ENCODE results near the gene RAB7B. TPM values are rescaled to one million over a fixed set of nuclear protein-coding genes. Genes with fewer than 3 reads are reported as not detected.

Gene RAB7B
- total RNA-seq, 1 experiment from 2014 or later = not detected

GRCh38 chr1:205989786-205990185 lies 13.4 kb downstream of the RAB7B start:
- Mint-ChIP-seq H3K4me1 (peaks cover 8% of the 10 kb centered on the region), H3K4me3 (no peak overlapping the region), H3K36me3 (no peaks in the 10 kb centered on the region), H3K27me3 (ENCODE audit: low read depth) (no peaks in the 10 kb centered on the region; the same call in 1 of the 2 replicates), H3K9me3 (no peaks in the 10 kb centered on the region), H3K27ac (no peak overlapping the region)
- ATAC-seq = no peak
- no peak for TF ChIP-seq ATF1 (CRISPR knock-in tag; IDR thresholded peaks at IDR 0.05)
- no peak for TF ChIP-seq SMAD4 (CRISPR knock-in tag; IDR thresholded peaks at IDR 0.05)
- no peak for TF ChIP-seq GTF2I (CRISPR knock-in tag; conservative IDR thresholded peaks at IDR 0.05)
- TF ChIP-seq ZSCAN18 (CRISPR knock-in tag; IDR thresholded peaks at IDR 0.05) = no peak
- TF ChIP-seq TEAD1 (CRISPR knock-in tag; IDR thresholded peaks at IDR 0.05) = no peak
- TF ChIP-seq NR2C2 (CRISPR knock-in tag; IDR thresholded peaks at IDR 0.05) = no peak
- no peak for TF ChIP-seq ZBTB43 (CRISPR knock-in tag; IDR thresholded peaks at IDR 0.05)
- TF ChIP-seq GRHL2 (CRISPR knock-in tag; IDR thresholded peaks at IDR 0.05; ENCODE audit: insufficient replicate concordance, severe bottlenecking) = no peak
- TF ChIP-seq ATF6 (CRISPR knock-in tag; IDR thresholded peaks at IDR 0.05) = no peak
- no peak for TF ChIP-seq SOX15 (CRISPR knock-in tag; IDR thresholded peaks at IDR 0.05)
- TF ChIP-seq NR3C1 (CRISPR knock-in tag; conservative IDR thresholded peaks at IDR 0.05; ENCODE audit: low read depth) = no peak
- TF ChIP-seq E2F5 (CRISPR knock-in tag; IDR thresholded peaks at IDR 0.05) = no peak
- ChIA-PET CTCF (interaction anchor here (0.8 to 1.3 kb wide), 5 partner anchors 9 to 113 kb away, joined by 3 to 7 read pairs (median 4); no protein-coding TSS in a partner anchor), POLR2A (no interaction called here)
- no peak for DNase-seq (ENCODE audit: low spot score)

GRCh38 chr1:205988585-205988995 lies 14.6 kb downstream of the RAB7B start:
- DNase-seq (ENCODE audit: low spot score) (no peak), ATAC-seq (peak; percentile 67)
- CTCF ChIA-PET = no interaction called here
- Mint-ChIP-seq H3K27ac (no peak overlapping the region), H3K4me3 (no peak overlapping the region), H3K27me3 (ENCODE audit: low read depth) (no peaks in the 10 kb centered on the region; the same call in 1 of the 2 replicates), H3K9me3 (no peaks in the 10 kb centered on the region), H3K4me1 (0 out of 2 replicates have a peak, but pooled peaks cover 4% of the 10 kb centered on the region), H3K36me3 (no peaks in the 10 kb centered on the region)
- POLR2A ChIA-PET = no interaction called here
- TF ChIP-seq CBFB (CRISPR knock-in tag; IDR thresholded peaks at IDR 0.05; ENCODE audit: low read depth) = no peak

- peaks cover 5% of the 10 kb centered on the region for H3K9me3 Mint-ChIP-seq
- no peaks in the 10 kb centered on the region for H3K36me3 Mint-ChIP-seq
- ATAC-seq (no peak), DNase-seq (ENCODE audit: low spot score) (no peak)
- no peak overlapping the region for H3K27ac Mint-ChIP-seq
- ChIA-PET POLR2A (no interaction called here), CTCF (interaction anchor here (0.7 to 4.7 kb wide), 13 partner anchors 10 to 199 kb away, joined by 3 to 121 read pairs (median 5); no protein-coding TSS in a partner anchor)
- no peak for TF ChIP-seq ATF2 (CRISPR knock-in tag; IDR thresholded peaks at IDR 0.05; ENCODE audit: borderline replicate concordance, low read depth)
- TF ChIP-seq ESRRA (CRISPR knock-in tag; IDR thresholded peaks at IDR 0.05; ENCODE audit: borderline replicate concordance) = no peak
- no peak for TF ChIP-seq PREB (CRISPR knock-in tag; IDR thresholded peaks at IDR 0.05; ENCODE audit: borderline replicate concordance)
- no peak for TF ChIP-seq CBFB (CRISPR knock-in tag; IDR thresholded peaks at IDR 0.05; ENCODE audit: low read depth)
- TF ChIP-seq ELF4 (CRISPR knock-in tag; IDR thresholded peaks at IDR 0.05; ENCODE audit: low read depth) = no peak
- no peak for TF ChIP-seq PRDM15 (CRISPR knock-in tag; IDR thresholded peaks at IDR 0.05)
- TF ChIP-seq NFE2L1 (CRISPR knock-in tag; IDR thresholded peaks at IDR 0.05) = no peak
- no peak for TF ChIP-seq TCF7 (CRISPR knock-in tag; IDR thresholded peaks at IDR 0.05; ENCODE audit: low read depth)
- no peak overlapping the region for H3K4me3 Mint-ChIP-seq
- 0 out of 2 replicates have a peak, but pooled peaks cover 4% of the 10 kb centered on the region for H3K4me1 Mint-ChIP-seq
- H3K27me3 Mint-ChIP-seq (ENCODE audit: low read depth) = no peaks in the 10 kb centered on the region; the same call in 1 of the 2 replicates
These were observed 16.3 kb downstream of the RAB7B start for GRCh38 chr1:205986861-205987260.

Data from WTC11 (cell line).